Astrocyte of the spinal cord (primary cell): ENCODE measurements around the gene DCAF12.

ENCODE experiments used
- DNase-seq: peaks from one replicate; pipeline ENCODE4 v3.0.0; 2011; ENCODE audit warnings: low read depth, low spot score
- H3K4me3 ChIP-seq: 2 replicates; pipeline ENCODE4 v1.5.1; 2011; ENCODE audit warnings: low read depth, mild to moderate bottlenecking, low read length, moderate library complexity
- in situ Hi-C: cut with HindIII; loops from 2 replicates; pipeline ENCODE4 v1.10.0; 2017; ENCODE audit warnings: low sequenced_read_pairs
- TF ChIP-seq, protein P1 (sequence below): IDR thresholded peaks from 2 replicates; pipeline ENCODE4 v1.5.1; 2012; ENCODE audit warnings: low read depth, mild to moderate bottlenecking, low read length, inconsistent platforms

The DCAF12 gene

DNA sequence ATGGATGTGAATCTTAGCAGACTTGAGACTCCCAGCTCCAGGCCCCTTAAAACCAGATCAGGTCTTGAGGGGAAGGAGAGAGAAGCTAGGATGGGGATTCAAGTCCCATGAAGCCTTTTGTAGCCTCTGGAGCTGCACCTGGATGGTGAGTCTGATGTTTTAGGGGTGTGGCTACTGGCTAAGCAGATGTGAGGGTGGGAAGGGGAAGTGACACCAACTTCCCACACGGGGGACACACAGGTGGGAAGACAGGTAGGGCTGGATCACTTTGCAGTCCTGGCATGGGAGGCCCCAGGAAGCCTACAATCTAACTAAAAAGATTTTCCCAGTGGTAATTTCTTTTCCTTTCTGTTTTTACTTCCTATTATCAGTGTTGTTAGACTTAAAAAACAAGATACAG, 39.1 kb downstream of the DCAF12 start:
- no peak overlapping the region for H3K4me3 ChIP-seq
- TF ChIP-seq, protein P1, sequence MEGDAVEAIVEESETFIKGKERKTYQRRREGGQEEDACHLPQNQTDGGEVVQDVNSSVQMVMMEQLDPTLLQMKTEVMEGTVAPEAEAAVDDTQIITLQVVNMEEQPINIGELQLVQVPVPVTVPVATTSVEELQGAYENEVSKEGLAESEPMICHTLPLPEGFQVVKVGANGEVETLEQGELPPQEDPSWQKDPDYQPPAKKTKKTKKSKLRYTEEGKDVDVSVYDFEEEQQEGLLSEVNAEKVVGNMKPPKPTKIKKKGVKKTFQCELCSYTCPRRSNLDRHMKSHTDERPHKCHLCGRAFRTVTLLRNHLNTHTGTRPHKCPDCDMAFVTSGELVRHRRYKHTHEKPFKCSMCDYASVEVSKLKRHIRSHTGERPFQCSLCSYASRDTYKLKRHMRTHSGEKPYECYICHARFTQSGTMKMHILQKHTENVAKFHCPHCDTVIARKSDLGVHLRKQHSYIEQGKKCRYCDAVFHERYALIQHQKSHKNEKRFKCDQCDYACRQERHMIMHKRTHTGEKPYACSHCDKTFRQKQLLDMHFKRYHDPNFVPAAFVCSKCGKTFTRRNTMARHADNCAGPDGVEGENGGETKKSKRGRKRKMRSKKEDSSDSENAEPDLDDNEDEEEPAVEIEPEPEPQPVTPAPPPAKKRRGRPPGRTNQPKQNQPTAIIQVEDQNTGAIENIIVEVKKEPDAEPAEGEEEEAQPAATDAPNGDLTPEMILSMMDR, result no peak
- in situ Hi-C loops, result no loop called here
- DNase-seq, result no peak

DNA sequence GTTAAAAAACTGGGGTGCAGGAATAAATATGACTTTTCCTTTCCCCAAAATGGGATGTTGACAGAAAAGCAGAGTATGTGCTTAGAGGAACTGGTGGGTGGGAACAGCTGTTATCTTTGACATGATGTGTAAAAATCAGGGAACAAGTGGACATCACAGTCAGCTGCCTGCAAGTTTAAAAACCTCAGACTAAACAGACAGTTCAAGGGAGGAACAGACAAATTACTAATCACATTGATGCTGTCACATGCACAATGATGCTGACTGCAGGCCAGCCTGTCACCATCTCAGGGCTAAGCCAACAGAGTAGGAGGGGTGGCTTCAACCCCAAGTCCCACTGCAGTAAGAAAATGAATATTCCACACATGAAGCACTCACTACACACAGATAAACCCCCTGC, 39.6 kb downstream of the DCAF12 start:
- TF ChIP-seq, protein P1, result no peak
- in situ Hi-C loops, result no loop called here
- no peak for DNase-seq
- H3K4me3 ChIP-seq, result no peak overlapping the region

DNA sequence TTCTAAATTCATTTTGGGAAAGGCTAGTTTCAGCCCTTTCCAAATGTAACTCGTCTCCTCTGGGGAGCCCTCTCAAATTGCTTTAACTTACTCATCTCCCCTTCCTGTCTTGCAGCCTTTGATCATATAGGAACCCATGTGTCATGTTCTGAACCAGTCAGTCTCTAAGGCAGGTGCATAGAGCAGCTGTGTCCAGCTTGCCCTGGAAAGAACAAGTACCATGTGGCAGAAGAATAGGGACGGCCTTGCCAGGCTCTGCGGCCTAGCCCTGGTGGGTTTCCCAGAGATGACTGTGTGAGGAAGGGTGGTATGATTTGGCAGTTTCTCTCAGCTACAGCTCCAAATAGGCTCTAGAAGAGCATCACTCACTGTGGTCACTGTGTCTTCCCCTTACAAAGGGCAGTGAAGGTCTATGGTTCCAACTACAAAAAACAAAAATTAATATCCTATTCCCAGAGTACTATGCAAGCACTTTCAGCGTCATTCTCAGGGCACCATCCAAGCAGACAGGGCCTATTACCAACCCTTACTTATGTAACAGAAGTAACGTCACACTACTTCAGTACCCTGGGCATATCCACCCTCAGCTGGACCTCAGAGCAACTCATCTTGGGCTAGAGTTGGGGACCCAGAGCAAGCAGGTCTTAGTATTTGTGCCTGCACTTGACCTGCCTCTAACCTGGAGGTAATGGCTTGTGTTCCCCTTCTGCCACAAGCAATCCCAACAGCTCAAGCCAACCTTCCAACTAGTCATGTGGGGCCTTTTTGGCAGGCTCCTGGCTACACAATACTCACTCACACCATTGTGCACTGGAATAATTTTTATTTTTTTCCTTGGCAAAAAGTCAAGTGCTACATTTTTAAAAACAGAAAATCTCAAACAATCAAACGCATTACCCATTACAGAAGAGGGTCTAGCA, 40.7 kb downstream of the DCAF12 start:
- H3K4me3 ChIP-seq, result no peak overlapping the region
- no peak for DNase-seq
- in situ Hi-C loops, result no loop called here
- TF ChIP-seq, protein P1, result no peak

DNA sequence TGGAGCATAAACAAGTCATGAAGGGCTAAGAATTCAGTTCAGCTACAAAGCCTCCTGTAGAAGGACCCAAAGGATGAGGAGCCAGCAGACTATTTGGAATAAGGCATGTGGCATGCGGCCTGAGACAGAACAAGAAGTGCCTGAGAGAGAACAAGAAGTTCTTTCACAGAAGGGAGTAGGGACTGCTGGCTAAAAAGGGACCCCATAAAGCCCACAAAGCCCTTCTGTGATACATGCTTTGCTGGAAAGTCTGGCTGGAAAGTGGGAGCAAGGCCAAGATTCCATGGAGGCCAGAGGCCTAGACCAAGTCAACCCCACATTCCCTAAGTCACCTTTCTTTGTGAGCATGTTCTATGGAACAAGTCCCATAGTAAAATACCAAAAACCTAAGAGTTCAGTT, 41.9 kb downstream of the DCAF12 start:
- TF ChIP-seq, protein P1, result no peak
- in situ Hi-C loops, result no loop called here
- no peak overlapping the region for H3K4me3 ChIP-seq
- no peak for DNase-seq

DNA sequence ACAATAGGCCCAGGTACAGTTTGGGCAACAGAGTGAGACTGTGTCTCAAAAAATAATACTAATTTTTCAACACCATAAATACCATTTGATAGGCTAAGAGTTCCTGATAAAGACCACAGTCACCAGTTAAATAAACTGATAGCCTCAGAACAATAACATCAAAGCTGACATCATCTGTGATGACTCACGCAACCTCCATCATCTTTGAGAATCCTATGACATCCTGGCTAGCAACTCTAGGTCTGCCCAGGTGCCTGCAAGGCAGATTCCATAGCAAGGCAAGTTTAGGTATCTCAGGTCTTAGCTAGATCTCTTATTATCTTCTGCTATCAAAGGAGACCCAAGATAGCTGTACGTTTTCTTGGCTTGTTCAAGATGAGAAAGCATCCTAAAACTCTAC, 47.3 kb downstream of the DCAF12 start:
- TF ChIP-seq, protein P1, result no peak
- DNase-seq, result peak; percentile 27
- no peak overlapping the region for H3K4me3 ChIP-seq
- in situ Hi-C loops, result no loop called here

DNA sequence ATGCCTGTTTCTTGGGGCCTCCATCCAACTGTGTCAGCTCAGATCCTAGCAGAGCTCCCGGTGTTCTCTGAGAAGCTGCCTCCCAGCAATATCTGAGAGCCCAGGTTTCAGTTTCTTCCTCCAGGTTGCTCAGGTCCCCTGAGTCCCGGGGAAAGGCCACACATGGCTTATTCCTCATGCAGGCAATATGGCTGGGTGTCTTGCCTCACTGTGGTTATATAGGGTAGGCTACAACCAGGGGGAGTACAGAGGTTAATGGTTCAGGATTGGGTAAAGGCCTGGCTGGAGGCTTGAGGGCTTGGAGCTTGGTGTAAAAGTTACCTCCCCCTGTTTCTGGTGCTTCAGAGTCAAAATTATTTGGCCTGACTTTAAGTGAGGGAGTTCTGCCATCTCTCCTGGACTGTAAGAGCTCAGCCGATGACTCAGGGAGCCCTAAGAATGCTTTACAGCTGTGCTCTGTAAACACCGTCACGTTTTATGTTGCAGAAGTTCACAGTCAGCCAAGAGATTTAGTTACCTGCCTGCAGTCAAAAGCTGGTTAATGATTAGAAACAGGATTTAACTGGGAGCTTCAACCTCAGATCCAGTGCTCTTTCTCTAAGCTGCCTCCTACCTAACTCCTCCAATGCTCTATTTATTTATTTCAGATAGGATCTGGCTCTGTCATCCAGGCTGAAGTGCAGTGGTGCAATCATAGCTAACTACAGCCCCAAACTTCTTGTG, 53.5 kb downstream of the DCAF12 start:
- peak; percentile 79 for DNase-seq
- in situ Hi-C loops, result no loop called here
- TF ChIP-seq, protein P1, result no peak
- no peak overlapping the region for H3K4me3 ChIP-seq
